ENCODE measurements around the gene CELSR1.

The CELSR1 gene

DNA sequence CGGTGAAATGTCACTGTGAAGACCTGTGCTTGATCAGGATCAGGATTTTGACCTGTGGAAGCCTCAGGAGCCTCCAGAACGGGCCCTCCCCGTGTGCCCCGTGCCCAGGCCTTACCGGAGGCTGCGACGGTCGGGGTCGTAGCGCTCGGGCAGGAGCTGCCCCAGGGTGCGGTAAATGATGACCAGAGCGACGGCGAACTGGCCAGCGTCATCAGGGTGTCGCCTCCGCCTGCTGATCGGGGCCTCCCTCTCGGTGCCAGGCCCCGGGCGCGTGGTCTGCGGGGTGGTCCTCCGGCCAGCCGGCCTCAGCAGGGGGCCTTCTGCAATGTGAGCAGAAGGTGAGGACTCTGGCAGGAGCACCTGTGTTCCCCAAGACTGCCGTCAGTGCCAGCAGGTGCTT, 155.7 kb downstream of the CELSR1 start:
- DNase-seq (no peak), ATAC-seq (replicated peaks) (no peak)
- Mint-ChIP-seq H3K27ac (no peak overlapping the region), H3K4me1 (ENCODE audit: low read depth in 2 of 2) (peaks cover 0 to 4% of the 10 kb centered on the region in 2 donors), H3K36me3 (ENCODE audit: insufficient read depth) (peaks cover 3% of the 10 kb centered on the region), H3K27me3 (no peaks in the 10 kb centered on the region), H3K4me3 (no peak overlapping the region), H3K9me3 (no peaks in the 10 kb centered on the region)

GRCh38 chr22:46381142-46381541, 156.3 kb downstream of the CELSR1 start:
- Mint-ChIP-seq H3K4me3 (no peak overlapping the region), H3K27me3 (no peaks in the 10 kb centered on the region), H3K4me1 (ENCODE audit: low read depth in 2 of 2) (peaks cover 0 to 4% of the 10 kb centered on the region in 2 donors), H3K27ac (peak overlapping the region in 1 of 2 donors; percentile 6), H3K36me3 (ENCODE audit: insufficient read depth) (no peaks in the 10 kb centered on the region), H3K9me3 (peaks cover 0 to 1% of the 10 kb centered on the region in 2 donors)
- DNase-seq (no peak), ATAC-seq (replicated peaks) (no peak)

DNA sequence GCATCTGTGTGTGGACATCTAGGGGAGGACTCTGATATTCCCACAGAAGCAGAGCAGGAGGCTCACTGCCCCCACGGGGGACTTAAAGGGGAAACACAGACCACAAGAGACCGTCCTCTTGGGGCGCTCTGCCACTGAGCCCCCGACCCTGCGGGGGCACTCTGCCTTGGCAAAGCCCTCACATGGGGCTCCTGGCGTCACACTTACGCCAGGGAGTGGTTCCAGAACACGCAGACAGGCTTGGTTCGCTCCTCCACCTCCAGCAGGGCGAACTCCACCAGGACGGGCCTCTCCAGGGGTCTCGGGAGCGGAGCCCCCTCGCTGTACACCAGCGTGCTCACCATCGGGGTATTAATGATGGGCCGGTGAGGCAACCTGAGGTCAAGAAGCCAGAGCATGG, 156.8 kb downstream of the CELSR1 start:
- no peak for DNase-seq
- Mint-ChIP-seq H3K4me3 (no peak overlapping the region), H3K27ac (no peak overlapping the region)

GRCh38 chr22:46380069-46380468, 157.4 kb downstream of the CELSR1 start:
- H3K36me3 Mint-ChIP-seq (ENCODE audit: insufficient read depth) = peaks cover 5% of the 10 kb centered on the region
- H3K4me1 Mint-ChIP-seq (ENCODE audit: low read depth in 2 of 2) = peaks cover 3 to 11% of the 10 kb centered on the region in 2 donors

More for the DNA sequence above, 156.8 kb downstream of the CELSR1 start:
- no peaks in the 10 kb centered on the region for H3K27me3 Mint-ChIP-seq
- H3K4me1 Mint-ChIP-seq (ENCODE audit: low read depth in 2 of 2) = peaks cover 3 to 6% of the 10 kb centered on the region in 2 donors
- no peak for ATAC-seq (replicated peaks)
- peaks cover under 1% of the 10 kb centered on the region for H3K36me3 Mint-ChIP-seq (ENCODE audit: insufficient read depth)
- peaks cover 2 to 7% of the 10 kb centered on the region in 2 donors for H3K9me3 Mint-ChIP-seq

GRCh38 chr22:46379066-46379930, 158.1 kb downstream of the CELSR1 start:
- Mint-ChIP-seq H3K27me3 (no peaks in the 10 kb centered on the region), H3K9me3 (peaks cover 2 to 14% of the 10 kb centered on the region in 2 donors), H3K36me3 (ENCODE audit: insufficient read depth) (peaks cover 5% of the 10 kb centered on the region), H3K4me1 (ENCODE audit: low read depth in 2 of 2) (peaks cover 6 to 15% of the 10 kb centered on the region in 2 donors), H3K4me3 (no peak overlapping the region), H3K27ac (no peak overlapping the region)
- DNase-seq = no peak
- no peak for ATAC-seq (replicated peaks)

More at GRCh38 chr22:46380069-46380468, 157.4 kb downstream of the CELSR1 start:
- H3K9me3 Mint-ChIP-seq = peaks cover 2 to 12% of the 10 kb centered on the region in 2 donors
- DNase-seq (no peak), ATAC-seq (replicated peaks) (no peak)
- H3K27ac Mint-ChIP-seq = no peak overlapping the region
- H3K27me3 Mint-ChIP-seq = no peaks in the 10 kb centered on the region
- no peak overlapping the region for H3K4me3 Mint-ChIP-seq

DNA sequence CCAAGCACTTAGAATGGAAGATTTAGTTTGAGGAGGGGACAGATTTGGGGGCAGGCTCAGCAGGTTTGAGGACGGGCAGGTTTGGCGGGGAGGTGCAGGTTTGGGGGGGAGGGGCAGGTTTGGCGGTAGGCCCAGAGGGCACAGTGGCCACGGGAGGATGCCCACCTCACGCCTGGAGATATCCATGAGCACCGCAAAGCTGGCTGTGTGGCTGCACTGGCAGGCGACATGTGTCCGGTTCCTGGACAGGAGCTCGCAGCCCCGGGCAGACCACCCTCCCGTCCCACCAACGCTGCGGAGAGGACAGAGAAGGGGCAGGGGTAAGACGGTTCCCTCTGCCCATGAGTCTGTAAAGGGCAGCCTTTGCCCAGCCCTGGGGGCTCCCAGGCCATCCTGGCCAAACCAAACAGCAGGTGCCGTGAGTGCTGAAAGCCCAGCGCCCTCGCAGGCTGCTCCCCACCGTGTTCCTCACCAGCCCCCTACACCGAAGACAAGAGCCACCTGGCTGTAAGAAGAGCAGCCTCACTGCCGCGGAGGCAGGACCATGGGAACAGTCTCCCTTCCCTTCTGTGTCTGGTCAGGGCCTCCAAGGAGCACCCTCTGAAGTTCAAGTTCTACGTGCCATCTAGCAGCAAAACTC, 158.9 kb downstream of the CELSR1 start:
- Mint-ChIP-seq H3K36me3 (ENCODE audit: insufficient read depth) (peaks cover 5% of the 10 kb centered on the region), H3K4me3 (no peak overlapping the region), H3K4me1 (ENCODE audit: low read depth in 2 of 2) (peaks cover 13 to 22% of the 10 kb centered on the region in 2 donors), H3K27ac (no peak overlapping the region), H3K27me3 (no peaks in the 10 kb centered on the region), H3K9me3 (peaks cover 2 to 14% of the 10 kb centered on the region in 2 donors)
- DNase-seq (no peak), ATAC-seq (replicated peaks) (no peak)

DNA sequence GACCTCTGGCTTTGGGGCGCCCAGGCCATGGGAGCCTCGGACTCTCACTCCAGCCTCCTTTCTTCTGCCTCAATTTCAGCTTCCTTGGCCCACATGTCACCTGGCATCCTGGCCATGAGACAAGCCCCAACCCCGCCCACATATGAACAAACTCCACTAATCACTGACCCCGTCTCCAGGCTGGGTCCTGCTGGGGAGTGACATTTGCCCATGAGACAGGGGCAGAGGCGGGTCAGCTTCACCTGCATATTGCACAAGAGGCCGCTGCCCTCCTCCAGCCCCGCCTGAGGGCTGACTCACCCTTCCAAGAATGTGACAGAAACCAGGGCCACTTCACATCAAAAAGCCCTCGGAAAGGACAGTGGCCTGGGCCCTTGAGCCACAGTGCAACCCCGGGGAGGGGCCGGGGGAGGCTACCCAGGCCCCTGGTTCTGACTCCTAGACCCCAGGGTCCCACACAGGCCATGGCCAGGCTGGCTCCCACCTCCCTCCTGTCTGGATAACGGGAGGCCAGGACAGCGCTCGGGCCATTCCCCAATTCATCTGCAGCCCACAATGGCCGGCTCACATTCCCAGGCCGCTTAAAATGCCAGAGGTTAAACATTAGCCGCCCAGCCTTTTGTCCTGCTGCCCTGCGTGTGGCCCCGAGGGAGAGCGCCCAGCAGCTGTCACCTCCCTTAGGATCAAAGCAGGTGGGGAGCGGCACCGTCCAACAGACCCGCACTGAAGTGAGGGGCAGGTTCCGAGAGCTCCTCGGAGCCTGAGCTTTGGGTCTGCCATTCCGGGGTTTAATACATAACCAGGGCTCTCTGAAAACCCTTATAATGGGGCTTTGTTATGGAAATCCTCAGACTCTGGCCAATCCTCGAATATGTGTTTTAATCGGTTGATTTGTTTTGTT, 159.6 kb downstream of the CELSR1 start:
- no peak for DNase-seq
- no peak overlapping the region for H3K4me3 Mint-ChIP-seq
- H3K9me3 Mint-ChIP-seq = peaks cover 2 to 14% of the 10 kb centered on the region in 2 donors
- no peaks in the 10 kb centered on the region for H3K27me3 Mint-ChIP-seq
- ATAC-seq (replicated peaks) = no peak
- H3K27ac Mint-ChIP-seq = no peak overlapping the region
- H3K36me3 Mint-ChIP-seq (ENCODE audit: insufficient read depth) = peaks cover 5% of the 10 kb centered on the region
- H3K4me1 Mint-ChIP-seq (ENCODE audit: low read depth in 2 of 2) = peaks cover 18 to 26% of the 10 kb centered on the region in 2 donors

DNA sequence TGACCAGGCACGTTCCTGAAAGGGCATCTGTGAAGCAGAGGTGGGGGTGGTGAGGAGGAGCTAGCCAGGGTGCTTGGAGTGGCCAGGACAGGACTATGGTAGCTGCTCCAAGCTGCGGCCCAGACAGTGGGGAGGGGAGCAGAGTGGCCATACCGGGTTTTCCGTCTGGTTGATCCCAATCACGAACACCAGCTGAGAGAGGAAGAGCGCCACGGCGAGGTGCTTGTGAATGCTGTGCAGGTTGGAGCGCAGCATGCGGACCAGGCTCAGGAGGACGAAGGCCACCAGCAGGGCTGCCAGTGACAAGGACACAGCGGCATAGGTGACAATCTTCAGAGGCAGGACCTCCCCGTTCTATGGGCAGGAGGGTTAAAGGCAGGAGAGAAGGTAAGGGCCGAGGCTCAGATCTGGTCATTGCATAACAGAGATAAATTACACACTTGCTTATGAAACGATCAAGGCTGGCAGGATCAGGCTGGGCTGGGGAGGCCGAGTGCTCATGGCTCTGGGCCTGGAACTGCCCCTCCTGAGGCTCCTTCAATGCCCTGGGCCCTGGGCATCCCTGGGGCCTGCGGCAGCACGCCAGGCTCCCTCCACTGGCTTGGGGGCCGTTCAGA, 160.4 kb downstream of the CELSR1 start:
- ATAC-seq (replicated peaks) (no peak), DNase-seq (no peak)
- Mint-ChIP-seq H3K27ac (no peak overlapping the region), H3K27me3 (no peaks in the 10 kb centered on the region), H3K36me3 (ENCODE audit: insufficient read depth) (peaks cover 5% of the 10 kb centered on the region), H3K9me3 (peaks cover 2 to 14% of the 10 kb centered on the region in 2 donors), H3K4me3 (no peak overlapping the region), H3K4me1 (ENCODE audit: low read depth in 2 of 2) (peaks cover 25 to 33% of the 10 kb centered on the region in 2 donors)

DNA sequence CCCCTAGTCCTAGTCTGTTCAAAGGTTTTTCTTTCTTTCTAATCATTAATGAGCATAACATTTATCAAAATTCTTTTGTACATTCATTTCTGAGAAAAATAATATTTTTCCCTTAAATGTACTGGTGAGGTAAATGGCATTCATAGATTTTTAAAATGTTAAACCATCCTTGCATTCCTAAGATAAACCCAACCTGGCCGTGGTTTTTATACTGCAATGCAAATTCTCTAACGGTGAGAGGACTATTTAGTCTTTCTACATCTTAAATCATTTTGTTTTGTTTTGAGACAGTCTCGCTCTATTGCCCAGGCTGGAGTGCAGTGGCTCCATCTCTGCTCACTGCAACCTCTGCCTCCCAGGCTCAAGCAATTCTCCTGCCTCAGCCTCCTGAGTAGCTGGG, 161.3 kb downstream of the CELSR1 start:
- H3K27me3 Mint-ChIP-seq = no peaks in the 10 kb centered on the region
- no peak overlapping the region for H3K4me3 Mint-ChIP-seq
- H3K9me3 Mint-ChIP-seq = peaks cover 2 to 14% of the 10 kb centered on the region in 2 donors
- DNase-seq = no peak
- H3K4me1 Mint-ChIP-seq (ENCODE audit: low read depth in 2 of 2) = peaks cover 34 to 42% of the 10 kb centered on the region in 2 donors
- H3K36me3 Mint-ChIP-seq (ENCODE audit: insufficient read depth) = peaks cover 5% of the 10 kb centered on the region
- no peak overlapping the region for H3K27ac Mint-ChIP-seq
- no peak for ATAC-seq (replicated peaks)

DNA sequence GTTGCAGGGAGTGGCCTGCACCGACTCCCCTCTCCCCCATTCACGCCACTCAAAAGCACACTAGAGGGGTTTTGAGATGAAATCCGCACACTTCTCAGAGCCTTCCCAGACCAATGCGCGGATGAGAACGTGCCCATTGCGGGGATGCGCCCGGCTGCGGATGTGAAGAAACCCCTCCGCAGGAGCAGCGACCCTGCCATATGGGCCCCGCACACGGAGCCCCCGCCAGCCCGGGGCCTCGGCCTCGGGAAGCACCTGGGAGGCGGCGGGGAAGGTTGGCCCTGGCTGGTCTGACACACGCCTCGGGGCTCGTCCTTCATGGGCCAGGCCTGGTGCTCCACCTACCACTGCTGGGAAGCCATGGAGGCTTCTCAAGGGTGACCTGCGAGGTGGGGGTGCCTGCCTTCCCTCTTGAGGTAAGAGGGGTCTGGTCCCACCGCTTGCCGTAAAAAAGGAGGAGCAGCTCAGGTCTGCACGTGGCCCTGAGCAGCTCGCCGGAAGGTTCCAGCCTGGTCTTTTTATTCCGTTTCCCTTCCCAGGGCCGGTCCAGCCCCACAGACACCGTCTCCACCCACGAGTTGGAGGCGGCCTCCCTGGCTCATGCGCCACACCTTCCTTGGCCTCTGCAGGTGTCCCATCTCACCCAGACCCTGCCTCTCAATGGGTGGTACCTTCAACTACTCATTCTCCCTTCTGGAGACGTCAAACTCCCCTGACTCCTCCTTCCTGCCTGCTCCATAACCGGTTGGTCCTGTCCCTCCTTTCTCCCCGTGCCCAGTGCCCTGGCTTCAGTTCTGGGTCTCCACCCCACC, 162.6 kb downstream of the CELSR1 start:
- H3K4me3 Mint-ChIP-seq = peak overlapping the region; percentile 81 to 82
- H3K27ac Mint-ChIP-seq = peak overlapping the region; percentile 46 to 72
- ATAC-seq (replicated peaks) = no peak
- peaks cover 2 to 14% of the 10 kb centered on the region in 2 donors for H3K9me3 Mint-ChIP-seq
- H3K36me3 Mint-ChIP-seq (ENCODE audit: insufficient read depth) = peaks cover 5% of the 10 kb centered on the region
- no peak for DNase-seq
- no peaks in the 10 kb centered on the region for H3K27me3 Mint-ChIP-seq
- peaks cover 47 to 52% of the 10 kb centered on the region in 2 donors for H3K4me1 Mint-ChIP-seq (ENCODE audit: low read depth in 2 of 2)

- H3K36me3 Mint-ChIP-seq (ENCODE audit: insufficient read depth) = peaks cover 9% of the 10 kb centered on the region
- H3K4me3 Mint-ChIP-seq = peak overlapping the region; percentile 81 to 82
- H3K4me1 Mint-ChIP-seq (ENCODE audit: low read depth in 2 of 2) = peaks cover 52 to 58% of the 10 kb centered on the region in 2 donors
- H3K9me3 Mint-ChIP-seq = peaks cover 2 to 14% of the 10 kb centered on the region in 2 donors
- H3K27me3 Mint-ChIP-seq = no peaks in the 10 kb centered on the region
- ATAC-seq (replicated peaks) = peak; percentile 44
- DNase-seq = peak; percentile 48 to 52 (median 51)
- peak overlapping the region; percentile 72 to 89 for H3K27ac Mint-ChIP-seq
Measured at GRCh38 chr22:46373921-46374662, 163.3 kb downstream of the CELSR1 start.
